GM12864 (cell line): ENCODE measurements around the gene HSD11B2.

ENCODE experiments used
- DNase-seq: peaks from one replicate; pipeline ENCODE4 v3.0.0-alpha.2; 2011; ENCODE audit warnings: low read depth
- H3K4me3 ChIP-seq: 2 replicates; pipeline ENCODE4 v1.5.1; 2011; ENCODE audit warnings: mild to moderate bottlenecking, low read depth, low read length, control low read depth
- CTCF ChIP-seq: IDR thresholded peaks from 2 replicates; pipeline ENCODE4 v1.5.1; 2011; ENCODE audit warnings: low read depth, mild to moderate bottlenecking, moderate library complexity, low read length, control low read depth, inconsistent platforms; ENCODE audit errors: missing control alignments

HSD11B2 gene

GRCh38 chr16:67461600-67462278, 30.8 kb downstream of the HSD11B2 start:
- TF ChIP-seq CTCF, result no peak
- no peak for DNase-seq

GRCh38 chr16:67462279-67462655, 31.3 kb downstream of the HSD11B2 start:
- TF ChIP-seq CTCF, result no peak
- H3K4me3 ChIP-seq, result no peak overlapping the region
- DNase-seq, result no peak

More at GRCh38 chr16:67461600-67462278, 30.8 kb downstream of the HSD11B2 start:
- H3K4me3 ChIP-seq, result no peak overlapping the region

GRCh38 chr16:67463059-67463458, 32.1 kb downstream of the HSD11B2 start:
- TF ChIP-seq CTCF, result no peak
- no peak overlapping the region for H3K4me3 ChIP-seq
- no peak for DNase-seq

- no peak for TF ChIP-seq CTCF
- DNase-seq, result no peak
Observed at GRCh38 chr16:67463691-67464090, 32.8 kb downstream of the HSD11B2 start.

GRCh38 chr16:67464565-67464964, 33.6 kb downstream of the HSD11B2 start:
- H3K4me3 ChIP-seq, result no peak overlapping the region
- no peak for DNase-seq
- no peak for TF ChIP-seq CTCF

More at GRCh38 chr16:67463691-67464090, 32.8 kb downstream of the HSD11B2 start:
- no peak overlapping the region for H3K4me3 ChIP-seq

GRCh38 chr16:67466581-67466980, 35.7 kb downstream of the HSD11B2 start:
- TF ChIP-seq CTCF, result no peak
- H3K4me3 ChIP-seq, result no peak overlapping the region
- DNase-seq, result no peak

- no peak overlapping the region for H3K4me3 ChIP-seq
- no peak for DNase-seq
- no peak for TF ChIP-seq CTCF
Observed at GRCh38 chr16:67468731-67469130, 37.8 kb downstream of the HSD11B2 start.
